Activated CD4-positive, CD25-positive, alpha-beta regulatory T cell (primary cell): ENCODE measurements around the gene DDX39B.
"Not testable (repeated sequence)": the region's sequence is repeated elsewhere in the genome, so short reads cannot be mapped to it uniquely, and the experiment has no call there.

ENCODE experiments used
- DNase-seq, 4 experiments: peaks; one replicate each; lab custom pipeline; 2025; lab: John Stamatoyannopoulos, UW

The DDX39B gene

GRCh38 chr6:31528821-31529328 lies 12.9 kb downstream of the DDX39B start, which contains the start of gene MCCD1:
Gene MCCD1 (plus strand): TSS chr6:31528962. CDS start chr6:31529015, 53 bp downstream.
- no peak for DNase-seq

GRCh38 chr6:31528307-31528777 lies 13.5 kb downstream of the DDX39B start:
- DNase-seq: no peak

GRCh38 chr6:31525932-31526591 lies 15.7 kb downstream of the DDX39B start:
- no peak for DNase-seq

GRCh38 chr6:31525553-31525931 lies 16.3 kb downstream of the DDX39B start:
- no peak for DNase-seq

GRCh38 chr6:31521835-31522234 lies 20.0 kb downstream of the DDX39B start:
- DNase-seq: no peak

- DNase-seq: no peak
Measured at GRCh38 chr6:31513456-31514165, 28.2 kb downstream of the DDX39B start.

- DNase-seq: no peak
Measured at GRCh38 chr6:31510007-31510406, 31.8 kb downstream of the DDX39B start.

- DNase-seq: not testable (repeated sequence)
Measured at GRCh38 chr6:31509036-31509435, 32.8 kb downstream of the DDX39B start.

- no peak for DNase-seq
Measured at GRCh38 chr6:31502586-31502985, 39.2 kb downstream of the DDX39B start.

- DNase-seq: not testable (repeated sequence)
Measured at GRCh38 chr6:31499648-31500047, 42.2 kb downstream of the DDX39B start.

- no peak for DNase-seq
Measured at GRCh38 chr6:31498748-31499147, 43.1 kb downstream of the DDX39B start.

GRCh38 chr6:31497531-31498476 lies 44.0 kb downstream of the DDX39B start, which contains the start of gene MICB:
Gene MICB (plus strand): TSS chr6:31498145. CDS start chr6:31498194, 49 bp downstream.
- peak; percentile 58 to 63 (median 62) for DNase-seq

GRCh38 chr6:31496826-31497225 lies 45.0 kb downstream of the DDX39B start:
- DNase-seq: not testable (repeated sequence)

- DNase-seq: no peak
Measured at GRCh38 chr6:31495580-31495979, 46.2 kb downstream of the DDX39B start.

GRCh38 chr6:31493875-31494694 lies 47.7 kb downstream of the DDX39B start:
- DNase-seq: peak; percentile 60 to 71 (median 65)

- DNase-seq: not testable (repeated sequence)
Measured at GRCh38 chr6:31493550-31493874, 48.3 kb downstream of the DDX39B start.

GRCh38 chr6:31490115-31490873 lies 51.5 kb downstream of the DDX39B start:
- no peak for DNase-seq

- DNase-seq: no peak
Measured at GRCh38 chr6:31489086-31489485, 52.7 kb downstream of the DDX39B start.

GRCh38 chr6:31487674-31488073 lies 54.1 kb downstream of the DDX39B start:
- not testable (repeated sequence) for DNase-seq
